NCI-H2029 treated with DMSO at 0.1 percent for 48 hours (cell line): ENCODE results near the gene ZNF341.
"Not testable (repeated sequence)": the region's sequence is repeated elsewhere in the genome, so short reads cannot be mapped to it uniquely, and the experiment has no call there.

Source experiments
- DNase-seq: peaks from one replicate; lab custom pipeline; 2025; lab: John Stamatoyannopoulos, UW

ZNF341 gene

DNA sequence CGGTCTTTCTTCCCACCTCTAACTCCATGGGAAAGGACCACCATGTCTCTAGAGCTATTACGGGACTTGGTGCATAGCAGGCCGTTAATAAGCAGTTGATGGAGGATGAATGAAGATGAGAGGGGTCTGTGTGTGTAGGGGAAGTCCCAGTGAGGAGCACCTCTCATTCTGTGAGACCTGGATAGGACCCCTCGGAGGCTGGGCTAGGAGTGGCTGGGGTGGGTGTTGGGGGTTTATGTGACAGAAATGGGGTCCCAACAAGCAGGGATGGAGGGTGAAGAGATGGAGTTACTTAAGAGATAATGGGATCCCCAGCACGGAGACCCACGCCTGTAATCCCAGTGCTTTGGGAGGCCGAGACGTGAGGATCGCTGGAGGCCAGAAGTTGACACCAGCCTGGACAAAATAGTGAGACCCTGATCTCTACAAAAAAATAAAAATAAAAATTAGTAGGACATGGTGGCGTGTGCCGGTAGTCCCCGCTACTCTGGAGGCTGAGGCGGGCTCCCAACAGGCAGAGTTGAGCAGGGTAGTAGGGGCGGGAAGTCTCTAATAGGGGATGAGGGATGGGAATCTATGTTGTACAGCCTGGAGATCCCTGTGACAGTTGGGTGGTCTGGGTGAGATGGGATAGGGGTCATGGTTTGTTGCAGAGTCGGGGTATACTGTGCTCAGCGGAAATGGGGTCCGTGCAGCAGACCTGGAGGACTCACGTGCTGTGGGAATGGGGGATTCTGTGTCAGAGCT is 677 bp upstream of the ZNF341 start:
- DNase-seq = no peak

DNA sequence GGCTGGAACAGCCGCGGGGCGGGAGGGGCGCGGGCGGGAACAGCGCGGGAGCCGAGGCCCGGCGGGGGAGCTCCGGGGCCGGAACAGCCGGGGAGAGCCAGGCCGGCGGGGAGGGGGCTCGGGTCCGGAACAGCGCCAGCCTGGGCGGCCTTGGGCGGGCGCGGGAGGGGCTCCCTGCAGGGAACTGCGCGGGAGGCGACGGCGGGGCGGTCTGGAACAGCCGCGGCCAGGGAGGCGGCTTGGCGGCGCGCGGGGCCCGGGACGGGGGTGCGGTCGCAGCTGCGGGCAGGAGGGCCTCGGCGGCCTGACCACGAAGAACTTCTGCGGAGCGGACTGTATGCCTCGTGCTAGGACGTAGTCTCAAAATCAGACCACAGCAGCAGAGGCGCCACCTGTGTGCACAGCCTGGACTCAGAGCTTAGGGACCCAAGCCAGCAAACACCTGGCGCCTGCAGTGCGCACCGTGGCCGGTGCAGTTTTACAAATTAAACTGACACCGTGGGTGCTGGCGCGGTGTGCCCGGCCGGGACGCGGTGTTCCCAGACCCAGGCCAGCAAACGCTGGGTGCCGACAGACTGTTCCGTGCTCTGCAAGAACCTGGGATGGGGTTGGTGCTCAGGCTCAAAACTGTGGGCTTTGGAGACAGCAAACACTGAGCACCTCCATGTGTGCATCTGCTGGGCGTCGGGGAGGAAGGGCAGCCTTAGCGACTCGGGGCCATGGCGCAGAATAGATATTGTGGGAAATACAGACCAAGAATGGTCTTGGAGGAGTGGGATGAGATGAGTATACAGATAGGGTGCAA is 572 bp downstream of the ZNF341 start:
- peak; percentile 73 for DNase-seq

DNA sequence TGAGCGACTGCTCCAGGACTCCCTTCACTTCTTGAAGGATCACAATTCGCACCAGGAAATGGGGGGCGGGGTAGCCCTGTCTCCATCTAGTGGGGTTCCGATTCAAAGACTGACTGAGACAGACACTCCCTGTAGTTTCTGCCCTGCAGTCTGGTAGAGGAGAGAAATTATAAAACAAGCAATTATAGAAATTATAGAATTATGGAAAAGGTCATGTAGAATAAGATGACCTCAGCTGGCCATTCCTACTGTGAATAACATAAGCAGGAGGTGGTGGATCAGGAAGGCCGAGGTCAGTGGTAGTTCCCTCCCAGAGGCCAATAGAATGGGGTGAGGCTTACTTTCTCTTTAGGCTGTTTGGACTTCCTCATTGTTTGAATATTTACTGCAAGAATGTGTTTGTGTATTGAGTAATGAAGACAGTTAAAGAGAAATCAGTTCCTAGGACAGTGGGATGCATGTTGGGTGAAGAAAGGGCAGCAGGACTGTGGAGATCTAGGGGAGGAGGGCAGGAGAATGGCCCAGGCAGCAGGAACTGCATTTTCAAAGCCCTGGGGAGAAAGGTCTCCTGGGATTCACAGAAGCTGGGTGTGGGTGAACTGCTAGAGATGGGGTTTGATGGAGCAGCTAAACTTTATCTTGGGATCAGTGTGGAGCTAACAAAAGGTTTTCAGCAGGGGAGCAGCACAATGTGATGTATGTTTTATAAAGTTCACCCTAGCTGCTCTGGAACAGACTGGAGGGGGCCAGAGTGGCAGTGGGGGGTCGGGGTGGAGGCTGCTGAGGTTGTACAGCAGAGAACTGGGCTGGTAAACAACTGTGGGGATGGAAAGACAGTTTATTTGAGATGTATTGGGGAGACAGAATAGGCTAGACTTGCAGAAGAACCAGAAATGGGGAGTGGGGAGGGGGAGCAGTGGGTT is 2.1 kb downstream of the ZNF341 start:
- no peak for DNase-seq

DNA sequence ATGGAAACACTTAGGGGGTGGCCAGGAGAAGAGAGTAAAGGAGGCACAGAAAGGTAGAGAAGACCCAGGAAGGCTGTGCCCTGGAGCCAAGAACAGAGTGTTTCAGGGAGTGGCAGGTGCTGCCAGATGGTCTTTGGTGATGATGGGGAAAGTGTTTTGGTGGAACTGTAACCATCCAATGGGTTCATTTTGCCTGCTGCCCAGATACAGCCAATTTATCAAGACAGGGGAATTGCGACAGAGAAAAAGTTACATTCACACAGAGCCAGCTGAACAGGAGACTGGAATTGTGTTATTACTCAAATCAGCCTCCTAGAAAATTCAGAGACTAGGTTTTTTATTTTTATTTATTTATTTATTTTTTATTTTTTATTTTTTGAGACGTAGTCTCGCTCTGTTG is 5.2 kb downstream of the ZNF341 start:
- DNase-seq = no peak

DNA sequence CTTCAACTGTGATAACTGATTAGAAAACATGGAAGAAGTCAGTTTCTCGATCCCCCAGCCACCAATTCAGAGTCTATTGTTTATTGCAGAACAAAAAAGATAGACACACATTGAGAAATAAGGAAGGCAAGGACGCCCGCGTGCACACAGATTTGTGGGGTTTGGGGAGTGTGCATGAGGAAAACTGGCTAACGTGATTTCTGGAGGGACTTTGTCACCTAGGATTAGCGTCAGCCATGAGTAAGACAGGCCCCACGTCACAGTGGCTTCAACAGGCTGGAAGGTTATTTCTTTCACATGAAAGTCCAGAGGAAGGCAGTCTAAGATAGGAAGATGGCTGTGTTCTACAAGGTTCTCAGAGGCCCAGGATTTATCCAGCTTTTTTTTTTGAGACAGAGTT is 7.7 kb downstream of the ZNF341 start:
- no peak for DNase-seq

DNA sequence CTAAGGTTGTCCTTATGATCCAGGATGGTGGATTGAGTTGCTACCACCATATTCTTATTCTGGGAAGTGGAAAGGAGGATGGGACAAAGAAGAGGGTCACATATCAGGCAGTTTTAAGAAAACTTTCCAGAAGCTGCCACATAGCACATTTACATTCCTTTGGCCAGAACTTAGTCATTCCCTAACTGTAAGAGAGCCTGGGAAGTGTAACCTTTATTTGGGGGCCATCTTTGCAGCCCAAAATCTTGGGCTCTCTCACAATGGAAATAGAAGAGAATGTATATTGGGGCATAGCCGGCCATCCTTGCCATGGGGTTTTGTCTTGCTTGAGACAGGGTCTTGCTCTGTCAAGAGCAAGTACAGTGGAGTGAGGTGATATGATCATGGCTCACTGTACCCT is 8.4 kb downstream of the ZNF341 start:
- no peak for DNase-seq

DNA sequence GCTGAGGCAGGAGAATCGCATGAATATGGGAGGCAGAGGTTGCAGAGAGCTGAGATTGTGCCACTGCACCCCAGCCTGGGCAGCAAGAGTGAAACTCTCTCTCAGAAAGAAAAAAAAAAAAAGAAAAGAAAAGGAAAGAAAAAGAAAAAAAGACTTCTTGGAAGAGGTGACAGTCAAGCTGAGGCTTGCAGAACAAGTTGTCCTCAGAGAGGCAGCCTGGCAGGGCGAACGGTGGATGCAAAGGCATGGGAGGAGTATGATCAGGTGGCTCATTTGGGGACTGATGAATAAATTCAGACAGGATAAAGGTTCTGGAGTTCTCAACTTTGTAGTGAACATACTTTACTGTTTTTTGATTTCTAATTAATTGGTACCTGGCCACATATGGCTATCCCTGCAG is 12.4 kb downstream of the ZNF341 start:
- DNase-seq = no peak

DNA sequence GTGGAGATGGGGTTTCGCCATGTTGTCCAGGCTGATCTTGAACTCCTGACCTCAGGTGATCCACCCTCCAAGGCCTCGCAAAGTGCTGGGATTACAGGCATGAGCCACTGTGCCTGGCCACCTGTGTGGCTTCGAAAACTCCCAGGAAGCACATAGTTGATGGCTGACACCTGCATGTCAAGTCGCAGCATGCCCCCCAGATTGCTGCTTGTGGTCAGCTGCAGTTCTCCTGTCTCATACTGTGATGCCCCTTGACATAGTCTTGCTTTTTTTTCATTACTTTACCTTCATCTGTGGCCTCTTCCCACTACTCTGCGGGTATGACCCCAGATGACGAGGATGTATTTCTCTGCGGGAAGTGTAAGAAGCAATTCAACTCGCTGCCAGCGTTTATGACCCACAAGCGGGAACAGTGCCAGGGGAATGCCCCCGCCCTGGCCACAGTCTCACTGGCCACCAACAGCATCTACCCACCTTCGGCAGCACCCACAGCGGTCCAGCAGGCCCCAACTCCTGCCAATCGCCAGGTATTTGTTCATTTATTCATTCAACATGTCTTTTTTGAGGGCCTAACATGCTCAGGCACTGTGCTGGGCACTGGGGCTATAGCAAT is 13.1 kb downstream of the ZNF341 start:
- no peak for DNase-seq

DNA sequence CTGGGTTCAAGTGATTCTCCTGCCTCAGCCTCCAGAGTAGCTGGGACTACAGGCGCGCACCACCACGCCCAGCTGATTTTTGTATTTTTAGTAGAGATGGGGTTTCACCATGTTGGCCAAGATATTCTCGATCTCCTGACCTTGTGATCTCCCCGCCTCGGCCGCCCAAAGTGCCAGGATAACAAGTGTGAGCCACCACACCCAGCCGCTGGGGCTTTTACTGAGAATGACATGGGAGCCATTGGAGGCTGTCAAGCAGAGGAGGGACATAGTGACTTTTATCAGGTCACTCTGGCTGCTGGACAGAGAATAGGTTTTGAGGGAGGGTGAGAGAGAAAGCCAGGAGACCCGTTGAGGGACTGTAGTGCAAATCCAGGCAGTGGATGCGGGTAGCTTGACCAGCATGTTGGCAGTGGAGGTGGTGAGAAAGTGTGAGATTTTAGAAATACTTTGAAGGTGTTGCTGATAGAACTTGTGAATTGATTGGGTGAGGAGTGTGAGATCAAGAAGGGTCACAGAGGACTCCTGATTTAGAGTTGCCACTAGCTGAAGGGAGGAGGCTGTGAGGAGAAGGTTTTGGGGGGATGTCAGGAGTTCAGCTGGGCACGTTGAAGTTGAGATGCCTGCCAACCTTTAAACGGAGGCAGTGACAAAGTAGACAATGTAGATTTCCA is 14.7 kb downstream of the ZNF341 start:
- no peak for DNase-seq

DNA sequence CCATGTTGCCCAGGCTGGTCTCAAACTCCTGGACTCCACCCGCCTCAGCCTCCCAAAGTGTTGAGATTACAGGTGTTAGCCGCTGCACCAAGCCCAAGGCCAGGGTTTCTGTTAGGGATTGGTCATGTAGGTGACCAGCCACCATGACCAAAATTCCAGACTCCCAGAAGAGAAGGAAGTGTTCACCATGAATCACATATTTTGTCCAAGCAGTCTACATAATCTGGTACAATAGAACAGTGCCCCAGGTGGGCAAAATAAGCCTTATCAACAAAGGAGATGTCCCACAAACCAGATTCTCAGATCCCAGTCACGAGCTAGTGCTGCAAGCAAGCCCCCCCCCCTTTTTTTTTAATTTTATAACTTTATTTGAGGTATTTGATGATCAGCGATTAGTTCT is 20.0 kb downstream of the ZNF341 start:
- no peak for DNase-seq

DNA sequence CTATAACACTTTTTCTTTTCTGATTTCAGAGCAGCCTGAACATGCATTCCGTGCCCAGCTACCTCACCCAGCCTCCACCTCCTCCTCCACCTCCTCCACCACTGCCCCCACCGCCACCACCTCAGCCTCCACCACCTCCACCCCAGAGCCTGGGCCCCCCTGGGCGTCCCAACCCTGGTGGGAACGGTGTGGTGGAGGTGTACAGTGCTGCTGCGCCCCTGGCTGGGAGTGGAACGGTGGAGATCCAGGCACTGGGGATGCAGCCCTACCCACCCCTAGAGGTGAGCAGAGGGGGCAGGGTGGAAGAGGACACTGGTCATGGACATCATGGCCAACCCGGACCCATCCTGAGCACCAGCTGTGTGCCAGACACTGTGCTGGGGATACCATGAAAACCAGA is 21.3 kb downstream of the ZNF341 start:
- DNase-seq = no peak

DNA sequence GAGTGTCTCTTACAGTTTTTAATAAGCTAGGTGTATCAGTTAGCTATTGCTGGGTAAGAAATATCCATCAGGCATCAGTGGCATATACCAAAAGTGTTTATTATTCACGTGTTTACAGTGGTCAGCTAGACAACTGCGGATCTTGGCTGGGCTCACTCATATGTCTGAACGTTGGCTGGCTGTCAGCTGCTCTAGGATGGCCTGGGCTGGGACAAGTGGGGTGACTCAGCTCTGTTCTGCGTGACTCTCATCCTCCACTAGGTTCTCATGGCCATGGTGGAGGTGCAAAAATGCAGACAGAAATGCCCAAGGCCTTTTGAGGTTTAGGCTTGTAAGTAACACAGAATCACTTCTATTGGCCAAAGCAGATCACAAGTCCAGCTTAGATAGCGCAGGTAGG is 22.0 kb downstream of the ZNF341 start:
- DNase-seq = no peak

DNA sequence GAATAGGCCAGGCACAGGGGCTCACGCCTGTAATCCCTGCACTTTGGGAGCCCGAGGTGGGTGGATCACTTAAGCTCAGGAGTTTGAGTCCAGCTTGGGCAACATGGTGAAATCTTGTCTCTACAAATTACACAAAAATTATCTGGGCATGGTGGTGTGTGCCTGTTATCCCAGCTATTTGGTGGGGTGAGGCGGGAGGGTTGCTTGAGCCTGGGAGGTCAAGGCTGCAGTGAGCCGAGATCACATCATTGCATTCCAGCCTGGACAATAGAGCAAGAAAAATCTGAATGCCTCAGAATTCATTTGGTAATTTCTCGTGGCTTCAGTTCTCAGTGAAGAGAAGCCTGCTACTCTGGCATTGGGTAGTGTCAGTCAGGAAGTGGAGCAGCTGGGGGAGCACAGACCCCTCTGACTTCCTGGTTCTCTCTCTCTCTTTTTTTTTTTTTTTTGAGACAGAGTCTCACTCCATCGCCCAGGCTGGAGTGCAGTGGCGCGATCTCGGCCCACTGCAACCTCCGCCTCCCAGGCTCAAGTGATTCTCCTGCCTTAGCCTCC is 24.2 kb downstream of the ZNF341 start:
- not testable (repeated sequence) for DNase-seq

DNA sequence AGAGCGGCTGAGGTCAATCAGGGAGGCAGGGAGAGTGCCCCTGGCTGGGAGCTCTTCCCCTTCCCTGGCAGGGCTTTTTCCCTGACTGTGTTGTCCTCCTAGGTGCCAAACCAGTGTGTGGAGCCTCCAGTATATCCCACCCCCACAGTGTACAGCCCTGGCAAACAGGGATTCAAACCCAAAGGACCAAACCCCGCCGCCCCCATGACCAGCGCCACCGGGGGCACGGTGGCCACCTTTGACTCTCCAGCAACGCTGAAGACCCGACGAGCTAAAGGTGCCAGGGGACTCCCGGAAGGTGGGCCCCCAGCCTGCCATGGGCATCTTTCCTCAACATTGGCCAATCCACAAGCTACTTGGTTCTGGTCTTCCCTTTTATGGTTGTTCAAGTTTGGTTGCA is 25.2 kb downstream of the ZNF341 start:
- no peak for DNase-seq

DNA sequence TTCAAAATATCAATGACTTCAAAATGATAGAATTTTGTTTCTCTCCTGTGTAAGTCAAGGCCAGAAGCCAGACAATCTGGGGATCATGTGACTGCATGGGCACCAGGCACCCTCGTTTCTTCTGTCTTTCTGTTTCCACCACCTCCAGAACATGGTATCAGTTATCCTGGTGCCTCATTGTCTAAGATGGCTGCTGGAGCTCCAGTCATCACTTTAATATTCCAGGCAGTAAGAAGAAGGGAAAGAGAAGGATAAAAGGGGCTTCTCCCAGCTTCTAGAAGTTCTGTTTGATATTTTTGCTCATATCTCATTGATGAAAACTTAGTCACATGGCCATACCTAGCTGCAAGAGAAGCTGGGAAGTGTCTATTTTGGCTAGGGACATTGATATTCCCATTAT is 25.7 kb downstream of the ZNF341 start:
- no peak for DNase-seq

DNA sequence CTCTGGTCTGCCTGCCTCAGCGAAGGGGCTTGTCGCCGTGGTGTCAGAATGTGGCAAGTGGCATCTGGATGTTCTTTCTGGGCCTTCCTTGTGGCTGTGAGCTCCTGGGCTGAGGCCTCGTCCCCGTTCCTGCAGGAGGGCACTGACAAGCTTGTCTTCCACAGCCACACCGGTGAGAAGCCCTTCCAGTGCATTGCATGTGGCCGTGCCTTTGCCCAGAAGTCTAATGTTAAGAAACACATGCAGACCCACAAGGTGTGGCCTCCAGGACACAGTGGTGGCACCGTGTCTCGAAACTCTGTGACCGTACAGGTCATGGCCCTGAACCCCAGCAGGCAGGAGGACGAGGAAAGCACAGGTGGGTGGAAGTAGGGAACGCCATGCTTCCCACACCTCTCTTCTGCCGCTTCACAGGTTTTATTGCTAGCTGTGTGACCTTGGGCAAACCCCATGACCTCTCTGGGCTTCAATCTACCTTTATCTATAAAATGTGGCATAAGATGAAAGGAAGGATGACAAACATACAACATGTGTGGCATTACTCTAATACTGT is 30.0 kb downstream of the ZNF341 start:
- DNase-seq = no peak

DNA sequence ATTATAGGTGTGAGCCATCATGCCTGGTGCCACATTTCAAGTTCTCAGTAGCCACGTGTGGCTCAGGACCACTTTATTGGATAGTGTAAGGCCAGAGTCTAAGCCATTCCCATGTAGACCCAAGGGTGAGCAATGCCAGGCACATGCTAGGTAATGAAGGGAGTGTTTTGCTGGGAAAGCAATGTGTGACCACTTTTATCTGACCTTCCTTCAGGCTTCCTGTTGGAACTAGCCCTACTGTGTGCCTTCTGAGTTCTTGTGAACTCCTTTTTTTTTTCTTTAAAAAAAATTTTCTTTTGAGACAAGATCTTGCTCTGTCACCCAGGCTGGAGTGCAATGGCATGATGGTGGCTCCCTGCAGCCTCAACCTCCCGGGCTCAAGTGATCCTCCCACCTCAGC is 33.3 kb downstream of the ZNF341 start:
- DNase-seq = no peak

DNA sequence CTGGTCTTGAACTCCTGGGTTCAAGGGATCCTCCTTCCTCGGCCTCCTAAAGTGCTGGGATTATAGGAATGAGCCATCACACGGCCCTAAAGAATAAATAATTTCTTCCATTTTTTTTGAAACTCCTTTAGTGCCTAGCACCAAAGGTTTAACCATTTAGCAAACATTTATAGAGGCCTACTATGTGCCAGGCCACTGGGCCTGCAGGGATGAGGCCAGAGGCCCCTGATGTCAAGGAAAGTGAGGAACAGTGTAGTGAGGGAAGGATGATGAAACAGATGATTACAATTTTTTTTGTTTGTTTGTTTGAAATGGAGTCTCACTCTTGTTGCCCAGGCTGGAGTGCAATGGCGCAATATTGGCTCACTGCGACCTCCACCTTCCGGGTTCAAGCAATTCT is 33.8 kb downstream of the ZNF341 start:
- DNase-seq = no peak

DNA sequence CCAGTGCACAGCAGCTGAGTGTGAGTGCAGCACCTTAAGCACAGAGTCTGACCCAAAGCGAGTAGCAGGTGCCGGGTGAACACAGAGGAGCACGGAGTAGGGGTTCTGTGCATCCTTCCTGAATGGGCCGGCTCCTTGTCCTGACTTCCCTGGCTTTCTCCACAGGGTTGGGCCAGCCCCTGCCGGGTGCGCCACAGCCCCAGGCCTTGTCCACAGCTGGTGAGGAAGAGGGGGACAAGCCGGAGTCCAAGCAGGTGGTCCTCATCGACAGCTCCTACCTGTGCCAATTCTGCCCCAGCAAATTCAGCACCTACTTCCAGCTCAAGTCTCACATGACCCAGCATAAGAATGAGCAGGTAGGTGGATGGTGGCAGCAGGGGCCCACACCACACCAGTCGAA is 34.9 kb downstream of the ZNF341 start:
- no peak for DNase-seq

DNA sequence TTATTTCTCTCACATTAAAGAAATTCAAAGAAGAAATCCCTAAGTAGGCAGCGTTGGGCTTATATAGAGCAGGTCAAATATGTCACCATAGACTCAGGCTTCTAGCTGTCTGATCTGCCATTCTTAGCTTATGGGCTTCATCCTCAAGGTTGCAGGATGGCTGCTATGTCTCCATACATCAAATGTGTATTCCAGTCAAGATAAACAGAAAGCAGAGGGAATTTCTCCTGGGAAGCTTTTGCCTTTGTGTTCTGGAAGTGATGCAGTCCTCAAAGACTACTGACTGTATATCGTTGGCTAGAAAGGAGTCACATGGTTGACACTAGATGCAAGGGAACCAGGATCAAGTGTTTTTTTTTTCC is 36.0 kb downstream of the ZNF341 start:
- no peak for DNase-seq

DNA sequence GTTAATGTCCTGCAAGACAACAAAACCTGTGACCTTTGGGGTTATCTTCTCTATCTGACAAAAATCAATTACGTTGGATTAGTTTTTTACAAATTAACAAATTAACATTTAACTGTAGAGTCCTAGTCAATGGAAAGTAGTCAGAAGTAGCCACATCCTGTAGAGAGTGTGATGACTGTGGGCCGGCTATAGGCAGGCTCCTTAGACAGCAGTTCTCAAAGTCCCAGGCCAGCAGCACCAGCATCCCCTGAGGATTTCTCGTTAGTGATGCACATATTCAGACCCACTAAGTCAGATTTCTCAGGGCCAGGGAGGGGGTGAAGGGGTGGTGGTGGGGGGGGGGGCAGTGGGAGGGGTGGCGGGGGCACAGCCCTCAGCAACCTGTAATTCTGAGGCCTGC is 37.2 kb downstream of the ZNF341 start:
- DNase-seq = no peak
